HEK293 (cell line): ENCODE results near the gene SPPL2B.

Source experiments
- ELK4 ChIP-seq: IDR thresholded peaks from 2 replicates; pipeline ENCODE4 v1.6.1; 2011; ENCODE audit warnings: mild to moderate bottlenecking, low read depth, low read length, borderline replicate concordance
- GLI2 ChIP-seq: fragments of 450-650 bp; formaldehyde crosslinking; IDR thresholded peaks from 2 replicates; pipeline ENCODE4; 2017; ENCODE audit warnings: missing biosample characterization, missing genetic modification characterization, low read depth, borderline replicate concordance
- GLI4 ChIP-seq: fragments of 450-650 bp; formaldehyde crosslinking; IDR thresholded peaks from 2 replicates; pipeline ENCODE4 v1.5.1; 2016; ENCODE audit warnings: missing biosample characterization, missing genetic modification characterization
- GLIS1 ChIP-seq: fragments of 450-650 bp; formaldehyde crosslinking; IDR thresholded peaks from 2 replicates; pipeline ENCODE4 v1.5.1; 2016; ENCODE audit warnings: missing biosample characterization, missing genetic modification characterization
- KLF16 ChIP-seq: fragments of 450-650 bp; formaldehyde crosslinking; IDR thresholded peaks from 2 replicates; pipeline ENCODE4 v1.5.1; 2017; ENCODE audit warnings: missing biosample characterization, missing genetic modification characterization
- KLF7 ChIP-seq: fragments of 450-650 bp; formaldehyde crosslinking; IDR thresholded peaks from 2 replicates; pipeline ENCODE4 v1.5.1; 2016; ENCODE audit warnings: missing biosample characterization, missing genetic modification characterization, borderline replicate concordance
- KLF8 ChIP-seq: fragments of 450-650 bp; formaldehyde crosslinking; IDR thresholded peaks from 2 replicates; pipeline ENCODE4 v1.5.1; 2016; ENCODE audit warnings: missing biosample characterization, missing genetic modification characterization
- OVOL3 ChIP-seq: fragments of 450-650 bp; formaldehyde crosslinking; IDR thresholded peaks from 2 replicates; pipeline ENCODE4 v1.5.1; 2016; ENCODE audit warnings: missing biosample characterization, missing genetic modification characterization
- PATZ1 ChIP-seq: fragments of 450-650 bp; formaldehyde crosslinking; IDR thresholded peaks from 2 replicates; pipeline ENCODE4 v1.5.1; 2016; ENCODE audit warnings: missing biosample characterization, missing genetic modification characterization
- SALL2 ChIP-seq: fragments of 450-650 bp; formaldehyde crosslinking; IDR thresholded peaks from 2 replicates; pipeline ENCODE4 v1.5.0; 2017; ENCODE audit warnings: missing biosample characterization, mild to moderate bottlenecking, missing genetic modification characterization, borderline replicate concordance
- SCRT2 ChIP-seq: fragments of 450-650 bp; formaldehyde crosslinking; IDR thresholded peaks from 2 replicates; pipeline ENCODE4 v1.5.1; 2016; ENCODE audit warnings: missing biosample characterization, missing genetic modification characterization
- TCF7L2 ChIP-seq: IDR thresholded peaks from 2 replicates; pipeline ENCODE4 v1.6.1; 2011; ENCODE audit warnings: low read depth, mild to moderate bottlenecking, inconsistent platforms, low read length, moderate library complexity, borderline replicate concordance
- YY2 ChIP-seq: fragments of 450-650 bp; formaldehyde crosslinking; IDR thresholded peaks from 2 replicates; pipeline ENCODE4 v1.5.1; 2016; ENCODE audit warnings: missing biosample characterization, missing genetic modification characterization
- ZBTB44 ChIP-seq: fragments of 450-650 bp; IDR thresholded peaks from 2 replicates; pipeline ENCODE4 v1.5.1; 2018; ENCODE audit warnings: missing biosample characterization, mild to moderate bottlenecking, missing genetic modification characterization
- ZFP41 ChIP-seq: fragments of 450-650 bp; formaldehyde crosslinking; IDR thresholded peaks from 2 replicates; pipeline ENCODE4 v1.5.1; 2016; ENCODE audit warnings: missing biosample characterization, missing genetic modification characterization, borderline replicate concordance
- ZNF133 ChIP-seq: fragments of 450-650 bp; formaldehyde crosslinking; IDR thresholded peaks from 2 replicates; pipeline ENCODE4 v1.5.1; 2016; ENCODE audit warnings: missing biosample characterization, missing genetic modification characterization
- ZNF174 ChIP-seq: fragments of 450-650 bp; formaldehyde crosslinking; IDR thresholded peaks from 2 replicates; pipeline ENCODE4 v1.5.0; 2017; ENCODE audit warnings: missing biosample characterization, mild to moderate bottlenecking, missing genetic modification characterization
- ZNF18 ChIP-seq: fragments of 450-650 bp; formaldehyde crosslinking; IDR thresholded peaks from 2 replicates; pipeline ENCODE4 v1.5.1; 2016; ENCODE audit warnings: missing biosample characterization, missing genetic modification characterization
- ZNF2 ChIP-seq: fragments of 450-650 bp; formaldehyde crosslinking; IDR thresholded peaks from 2 replicates; pipeline ENCODE4 v1.5.1; 2016; ENCODE audit warnings: missing biosample characterization, missing genetic modification characterization
- ZNF211 ChIP-seq: fragments of 450-650 bp; formaldehyde crosslinking; IDR thresholded peaks from 2 replicates; pipeline ENCODE4 v1.5.1; 2016; ENCODE audit warnings: low read depth, missing biosample characterization, missing genetic modification characterization
- ZNF280C ChIP-seq: fragments of 450-650 bp; formaldehyde crosslinking; IDR thresholded peaks from 2 replicates; pipeline ENCODE4 v1.5.1; 2016; ENCODE audit warnings: missing biosample characterization, missing genetic modification characterization
- ZNF433 ChIP-seq: fragments of 450-650 bp; formaldehyde crosslinking; IDR thresholded peaks from 2 replicates; pipeline ENCODE4 v1.5.1; 2016; ENCODE audit warnings: missing biosample characterization, missing genetic modification characterization, low read depth
- ZNF521 ChIP-seq: fragments of 450-650 bp; formaldehyde crosslinking; IDR thresholded peaks from 2 replicates; pipeline ENCODE4 v1.5.1; 2017; ENCODE audit warnings: missing biosample characterization, mild to moderate bottlenecking, missing genetic modification characterization
- ZNF629 ChIP-seq: fragments of 450-650 bp; formaldehyde crosslinking; IDR thresholded peaks from 2 replicates; pipeline ENCODE4 v1.5.1; 2017; ENCODE audit warnings: missing biosample characterization, missing genetic modification characterization
- ZNF704 ChIP-seq: fragments of 450-650 bp; formaldehyde crosslinking; IDR thresholded peaks from 2 replicates; pipeline ENCODE4 v1.5.1; 2016; ENCODE audit warnings: missing biosample characterization, missing genetic modification characterization
- ZNF747 ChIP-seq: fragments of 450-650 bp; formaldehyde crosslinking; IDR thresholded peaks from 2 replicates; pipeline ENCODE4 v1.5.1; 2016; ENCODE audit warnings: missing biosample characterization, missing genetic modification characterization
- ZNF777 ChIP-seq: fragments of 450-650 bp; formaldehyde crosslinking; IDR thresholded peaks from 2 replicates; pipeline ENCODE4 v1.5.1; 2017; ENCODE audit warnings: missing biosample characterization, missing genetic modification characterization, borderline replicate concordance
- ZNF785 ChIP-seq: fragments of 450-650 bp; formaldehyde crosslinking; IDR thresholded peaks from 2 replicates; pipeline ENCODE4 v1.5.1; 2016; ENCODE audit warnings: missing biosample characterization, missing genetic modification characterization
- ZNF792 ChIP-seq: fragments of 450-650 bp; formaldehyde crosslinking; IDR thresholded peaks from 2 replicates; pipeline ENCODE4 v1.5.1; 2016; ENCODE audit warnings: missing biosample characterization, missing genetic modification characterization
- ZNF837 ChIP-seq: fragments of 450-650 bp; formaldehyde crosslinking; IDR thresholded peaks from 2 replicates; pipeline ENCODE4 v1.5.1; 2016; ENCODE audit warnings: missing biosample characterization, missing genetic modification characterization

Gene SPPL2B

GRCh38 chr19:2362046-2362969 is 33.8 kb downstream of the SPPL2B start (continued):
- TF ChIP-seq PATZ1 (tag by site-specific recombination) (0 out of 2 replicates have a peak, but pooled peaks have one; percentile 17), ZBTB44 (no peak), GLIS1 (tag by site-specific recombination) (no peak), ZNF211 (no peak), ZNF629 (tag by site-specific recombination) (no peak), ZNF521 (tag by site-specific recombination) (no peak), ELK4 (no peak), KLF7 (0 out of 2 replicates have a peak, but pooled peaks have one; percentile 52), ZNF777 (no peak), ZNF18 (tag by site-specific recombination) (no peak), KLF16 (tag by site-specific recombination) (no peak), OVOL3 (tag by site-specific recombination) (0 out of 2 replicates have a peak, but pooled peaks have one; percentile 9), ZNF837 (tag by site-specific recombination) (no peak), ZNF174 (tag by site-specific recombination) (no peak), SCRT2 (tag by site-specific recombination) (no peak), ZNF747 (tag by site-specific recombination) (0 out of 2 replicates have a peak, but pooled peaks have one; percentile 12), GLI4 (tag by site-specific recombination) (no peak), ZNF433 (tag by site-specific recombination) (no peak), GLI2 (no peak), ZNF792 (no peak), KLF8 (tag by site-specific recombination) (no peak; the same call in 1 of the 2 replicates), ZNF133 (peak; percentile 12; the same call in 1 of the 2 replicates), TCF7L2 (no peak), ZNF704 (no peak), ZNF2 (tag by site-specific recombination) (peak; percentile 39; the same call in 1 of the 2 replicates), YY2 (0 out of 2 replicates have a peak, but pooled peaks have one; percentile 22), ZNF785 (tag by site-specific recombination) (peak; percentile 68; the same call in 1 of the 2 replicates), SALL2 (tag by site-specific recombination) (no peak), ZFP41 (tag by site-specific recombination) (no peak), ZNF280C (tag by site-specific recombination) (0 out of 2 replicates have a peak, but pooled peaks have one; percentile 18)
